Measurements from ENCODE around the gene DUSP9.

DNA sequence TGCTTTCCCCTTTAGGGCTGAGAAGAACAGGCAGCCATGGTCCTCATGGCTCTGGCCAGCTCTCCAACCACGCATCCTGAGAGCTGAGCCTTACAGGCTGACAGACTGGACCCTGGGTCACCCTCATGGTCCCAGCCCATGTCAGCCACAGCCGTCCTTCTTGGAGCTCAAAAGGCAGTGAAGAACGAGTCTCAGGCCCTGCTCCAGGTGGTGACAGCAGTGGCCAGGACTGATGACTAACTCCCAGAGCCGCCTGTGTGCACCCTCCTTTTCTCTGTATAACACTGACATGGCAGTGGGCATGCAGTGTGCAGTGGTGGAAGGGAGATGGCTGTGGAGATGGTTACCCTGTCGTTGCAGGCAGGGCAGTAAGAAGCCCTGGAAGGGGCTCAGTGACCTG, 10.3 kb upstream of the DUSP9 start:
- TF ChIP-seq, protein P1, sequence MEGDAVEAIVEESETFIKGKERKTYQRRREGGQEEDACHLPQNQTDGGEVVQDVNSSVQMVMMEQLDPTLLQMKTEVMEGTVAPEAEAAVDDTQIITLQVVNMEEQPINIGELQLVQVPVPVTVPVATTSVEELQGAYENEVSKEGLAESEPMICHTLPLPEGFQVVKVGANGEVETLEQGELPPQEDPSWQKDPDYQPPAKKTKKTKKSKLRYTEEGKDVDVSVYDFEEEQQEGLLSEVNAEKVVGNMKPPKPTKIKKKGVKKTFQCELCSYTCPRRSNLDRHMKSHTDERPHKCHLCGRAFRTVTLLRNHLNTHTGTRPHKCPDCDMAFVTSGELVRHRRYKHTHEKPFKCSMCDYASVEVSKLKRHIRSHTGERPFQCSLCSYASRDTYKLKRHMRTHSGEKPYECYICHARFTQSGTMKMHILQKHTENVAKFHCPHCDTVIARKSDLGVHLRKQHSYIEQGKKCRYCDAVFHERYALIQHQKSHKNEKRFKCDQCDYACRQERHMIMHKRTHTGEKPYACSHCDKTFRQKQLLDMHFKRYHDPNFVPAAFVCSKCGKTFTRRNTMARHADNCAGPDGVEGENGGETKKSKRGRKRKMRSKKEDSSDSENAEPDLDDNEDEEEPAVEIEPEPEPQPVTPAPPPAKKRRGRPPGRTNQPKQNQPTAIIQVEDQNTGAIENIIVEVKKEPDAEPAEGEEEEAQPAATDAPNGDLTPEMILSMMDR (IDR thresholded peaks at IDR 0.05), result no peak
- no peak for TF ChIP-seq POLR2A (IDR thresholded peaks at IDR 0.05)
